Ecto neural progenitor cell (in vitro differentiated cells): ENCODE results near the gene MLST8.

Experiments
- DNase-seq: peaks from one replicate; pipeline ENCODE4 v3.0.0-alpha.2; 2018; ENCODE audit warnings: low spot score

The MLST8 gene

GRCh38 chr16:2205104-2205966 is at the start of gene MLST8:
Gene MLST8 (plus strand): TSS chr16:2205454. CDS start chr16:2206086, 632 bp downstream.
- DNase-seq, result peak; percentile 93

DNA sequence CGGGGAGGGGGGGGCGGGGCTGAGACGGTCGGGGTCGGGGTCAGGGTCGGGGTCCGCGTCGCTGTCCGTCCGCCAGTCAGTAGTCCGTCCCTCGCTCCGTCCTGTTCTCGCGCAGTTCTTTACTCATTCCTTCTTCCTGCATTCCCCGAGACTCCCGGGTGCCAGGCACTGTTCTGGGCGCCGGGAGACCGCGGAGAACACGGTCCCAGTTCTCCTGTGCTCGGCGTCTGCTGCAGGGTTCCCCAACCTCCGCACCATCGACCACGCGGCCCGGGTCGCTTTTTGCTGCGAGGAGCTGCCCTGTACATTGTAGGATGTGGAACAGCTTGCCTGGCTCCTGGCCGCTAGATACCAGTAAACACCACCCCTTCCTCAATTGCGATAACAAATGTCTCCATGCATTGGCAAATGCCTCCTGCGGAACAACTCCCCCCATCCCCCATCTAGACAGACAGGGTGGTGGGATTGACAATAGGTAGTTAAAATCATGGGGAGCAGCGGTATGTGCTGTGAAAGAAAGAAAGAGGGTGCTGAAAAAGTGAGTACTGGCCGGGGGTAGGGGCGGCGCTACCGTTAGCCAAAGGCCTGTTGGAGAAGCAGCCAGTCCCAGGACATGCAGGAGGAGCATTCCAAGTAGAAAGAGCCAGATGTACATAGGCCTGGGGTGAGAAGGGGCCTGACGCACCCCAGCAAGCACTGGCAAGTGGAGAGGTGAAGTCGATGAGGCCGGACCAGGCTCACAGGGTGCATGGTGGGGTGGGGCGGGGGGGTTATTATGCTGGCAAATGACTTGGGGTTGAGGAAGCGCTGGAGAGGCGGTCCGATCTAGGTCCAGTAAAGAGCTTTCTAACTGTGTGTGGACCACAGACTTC is 49.0 kb upstream of the MLST8 start:
- no peak for DNase-seq

GRCh38 chr16:2156849-2157224 is 48.4 kb upstream of the MLST8 start:
- no peak for DNase-seq

DNA sequence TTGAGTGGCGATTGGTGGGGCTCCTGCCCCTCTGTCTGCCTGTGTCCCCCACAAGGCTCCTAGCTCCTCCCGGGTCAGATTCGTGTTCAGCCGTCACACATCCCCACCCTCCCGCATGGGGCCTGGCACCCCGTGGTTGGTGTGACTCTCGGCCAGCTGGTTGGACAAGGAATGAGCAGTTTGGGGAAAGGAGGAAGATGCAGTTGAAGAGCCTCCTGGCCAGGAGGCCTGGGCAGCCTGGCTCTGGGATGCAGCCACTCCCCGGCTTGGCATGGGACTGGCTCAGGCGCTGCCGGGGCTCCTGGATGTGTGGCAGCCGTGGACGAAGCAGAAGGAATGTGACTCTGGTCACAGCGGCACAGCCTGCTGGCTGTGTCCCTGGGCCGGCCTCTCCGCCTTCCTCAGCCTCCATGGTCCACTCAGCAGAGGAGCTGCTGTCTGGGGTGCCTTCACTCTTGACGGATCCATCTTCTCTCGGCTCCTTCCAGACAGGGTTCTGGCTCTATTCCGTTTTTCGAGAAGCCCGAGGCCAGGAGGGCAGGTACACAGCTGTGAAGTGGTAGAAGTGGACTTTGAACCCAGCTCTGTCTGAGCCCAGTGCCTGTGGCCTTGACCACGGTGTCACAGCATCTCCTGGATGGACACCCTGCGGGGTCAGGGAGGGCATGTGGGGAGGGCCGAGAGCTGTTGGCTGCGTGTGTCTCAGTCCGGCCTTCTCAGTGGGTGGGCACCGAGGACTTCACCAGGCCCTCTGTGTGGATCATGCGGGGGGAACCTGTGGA is 47.6 kb upstream of the MLST8 start:
- no peak for DNase-seq

DNA sequence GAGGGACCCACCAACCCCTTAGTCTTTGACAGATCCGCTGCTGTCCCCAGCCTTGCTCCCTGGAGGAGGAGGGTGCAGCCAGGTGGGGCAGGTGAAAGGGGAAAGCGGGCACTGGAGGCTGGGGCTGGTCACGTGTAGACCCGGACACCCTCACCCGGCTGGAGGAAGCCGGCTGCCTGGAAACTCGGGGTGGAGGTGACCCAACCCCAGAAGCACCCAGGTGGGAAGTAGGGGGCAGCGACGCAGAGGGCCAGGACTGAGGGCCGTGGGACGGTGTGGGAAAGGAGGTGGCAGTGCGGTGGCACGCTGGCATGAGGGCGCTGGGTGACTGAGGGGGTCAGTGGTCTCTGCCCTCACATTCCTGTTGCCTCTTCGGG is 47.0 kb upstream of the MLST8 start:
- DNase-seq, result no peak

- no peak for DNase-seq
Observed at GRCh38 chr16:2159175-2159838, 45.9 kb upstream of the MLST8 start.

DNA sequence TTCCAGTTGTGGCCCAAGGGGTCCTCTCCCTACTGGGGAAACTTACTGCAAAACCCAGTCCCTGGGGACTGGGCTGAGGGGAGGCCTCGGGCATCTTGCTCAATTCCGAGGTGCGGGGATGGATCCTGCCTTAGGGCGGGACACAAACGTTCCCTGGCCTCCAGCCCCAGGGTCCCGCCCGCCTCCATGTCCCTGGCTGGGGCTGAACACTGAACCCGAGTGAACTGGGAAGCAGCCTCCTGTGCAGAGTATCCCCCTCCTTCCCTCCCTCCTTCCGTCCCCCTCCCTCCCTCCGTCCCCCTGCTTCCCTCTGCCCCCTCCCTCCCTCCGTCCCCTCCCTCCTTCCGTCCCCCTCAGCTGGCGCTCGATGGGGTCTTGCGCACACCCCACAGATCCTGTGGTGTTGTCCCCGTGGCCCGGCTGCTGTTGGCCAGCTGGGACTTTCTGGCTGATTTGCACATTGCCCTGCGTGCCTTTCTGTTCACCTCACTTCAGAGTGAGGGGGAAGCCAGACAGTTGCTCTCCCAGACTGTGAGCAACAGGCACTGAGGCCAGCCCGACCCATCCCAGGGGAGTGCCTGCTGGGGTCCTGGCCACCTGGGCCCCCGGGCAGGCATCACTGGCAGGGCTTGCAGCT is 44.2 kb upstream of the MLST8 start:
- DNase-seq, result no peak

DNA sequence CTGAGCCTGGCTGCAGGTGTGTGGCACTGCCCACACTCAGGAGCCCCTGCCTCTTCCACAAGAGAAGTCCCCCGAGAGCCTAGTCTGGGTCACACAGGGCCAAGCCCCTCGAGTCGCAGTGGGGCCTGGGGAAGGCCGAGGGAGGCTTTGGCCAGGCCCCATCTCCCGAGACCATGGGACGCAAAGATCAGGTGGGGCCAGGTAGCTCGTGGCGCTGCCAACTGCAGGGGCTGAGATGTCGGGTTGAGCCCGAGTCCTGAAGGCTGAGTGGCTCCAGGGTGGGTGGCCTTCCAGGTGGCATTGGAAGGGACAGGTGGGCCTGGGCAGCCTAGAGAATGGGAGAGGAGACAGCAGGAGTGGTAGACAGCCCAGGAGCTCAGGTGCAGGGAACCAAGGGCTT is 43.3 kb upstream of the MLST8 start:
- DNase-seq, result no peak

DNA sequence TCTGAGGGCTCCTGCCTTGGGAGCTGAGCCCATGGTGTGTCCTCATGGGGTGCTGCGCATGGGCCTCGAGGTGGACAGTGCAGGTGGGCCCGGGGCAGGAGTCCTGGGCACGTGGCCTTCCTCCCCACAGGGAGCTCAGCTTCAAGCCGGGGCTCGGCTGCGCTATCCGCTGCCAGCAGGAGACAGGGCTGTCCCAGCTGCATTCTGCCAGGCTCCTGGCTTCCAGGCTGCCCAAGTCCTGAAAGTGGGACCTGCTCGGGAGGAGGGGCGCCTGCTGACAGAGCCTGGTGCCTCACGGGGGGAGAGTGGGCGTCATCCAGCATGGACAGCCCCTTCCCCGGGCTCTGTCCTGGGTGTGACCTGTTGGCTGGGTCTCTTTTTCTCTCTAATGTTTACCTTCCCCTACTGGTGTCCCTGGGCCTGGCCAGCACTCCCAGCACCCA is 42.6 kb upstream of the MLST8 start:
- DNase-seq, result no peak

GRCh38 chr16:2163211-2163881 is 41.9 kb upstream of the MLST8 start:
- no peak for DNase-seq

GRCh38 chr16:2165861-2166260 is 39.4 kb upstream of the MLST8 start:
- DNase-seq, result no peak

DNA sequence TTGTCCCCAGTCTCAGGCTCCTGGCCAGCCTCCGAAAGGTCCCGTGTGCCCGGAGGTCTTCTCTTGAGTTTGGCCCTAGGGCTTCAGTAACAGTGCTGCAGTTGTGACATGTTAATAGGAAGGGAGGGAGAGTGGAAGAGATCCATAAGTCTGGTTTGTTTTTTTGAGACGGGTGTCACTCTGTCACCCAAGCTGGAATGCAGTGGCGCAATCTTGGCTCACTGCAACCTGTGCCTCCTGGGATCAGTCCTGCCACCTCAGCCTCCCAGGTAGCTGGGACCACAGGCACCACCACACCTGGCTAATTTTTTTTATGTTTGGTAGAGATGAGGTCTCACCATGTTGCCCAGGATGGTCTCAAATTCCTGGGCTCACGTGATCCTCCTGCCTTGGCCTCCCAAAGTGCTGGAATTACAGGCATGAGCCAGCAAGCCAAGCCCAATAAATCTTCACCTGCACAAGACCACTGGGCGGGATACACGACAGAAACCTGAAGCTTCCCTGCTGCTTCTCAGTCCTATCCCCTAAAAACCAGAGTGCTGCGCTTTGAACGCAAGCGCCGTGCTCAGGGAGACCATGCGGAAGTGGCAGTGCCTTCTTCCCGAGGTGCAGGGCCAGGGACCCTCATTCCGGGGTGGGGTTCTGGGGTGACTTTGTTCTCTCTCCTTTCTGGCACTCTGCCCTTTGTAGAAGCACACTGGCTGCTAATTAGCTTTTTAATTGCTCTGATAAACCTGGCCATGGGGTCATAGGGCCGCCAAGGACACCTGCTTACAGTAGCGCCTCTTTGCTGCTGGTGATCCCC is 38.8 kb upstream of the MLST8 start:
- no peak for DNase-seq

GRCh38 chr16:2167068-2167638 is 38.1 kb upstream of the MLST8 start:
- DNase-seq, result no peak

DNA sequence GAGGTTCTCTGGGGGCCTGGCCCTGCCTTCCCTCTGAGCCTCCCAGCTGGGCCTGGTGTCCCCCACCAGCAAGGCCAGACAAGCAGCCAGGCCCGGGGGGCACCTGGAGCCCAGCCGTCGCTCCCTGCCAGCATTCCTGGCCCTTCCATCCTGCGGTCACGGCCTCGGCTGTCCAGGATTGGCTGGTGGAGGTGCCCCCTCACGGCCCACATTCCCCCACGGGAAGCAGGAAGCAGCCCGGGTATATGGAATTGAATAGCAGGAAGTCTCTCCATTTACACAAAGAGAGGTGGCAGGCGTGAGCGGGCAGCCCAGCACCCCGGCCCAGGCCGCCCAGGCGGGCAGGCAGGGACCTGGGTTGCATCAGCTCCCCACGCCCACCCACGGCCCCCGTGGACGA is 35.2 kb upstream of the MLST8 start:
- DNase-seq, result no peak

DNA sequence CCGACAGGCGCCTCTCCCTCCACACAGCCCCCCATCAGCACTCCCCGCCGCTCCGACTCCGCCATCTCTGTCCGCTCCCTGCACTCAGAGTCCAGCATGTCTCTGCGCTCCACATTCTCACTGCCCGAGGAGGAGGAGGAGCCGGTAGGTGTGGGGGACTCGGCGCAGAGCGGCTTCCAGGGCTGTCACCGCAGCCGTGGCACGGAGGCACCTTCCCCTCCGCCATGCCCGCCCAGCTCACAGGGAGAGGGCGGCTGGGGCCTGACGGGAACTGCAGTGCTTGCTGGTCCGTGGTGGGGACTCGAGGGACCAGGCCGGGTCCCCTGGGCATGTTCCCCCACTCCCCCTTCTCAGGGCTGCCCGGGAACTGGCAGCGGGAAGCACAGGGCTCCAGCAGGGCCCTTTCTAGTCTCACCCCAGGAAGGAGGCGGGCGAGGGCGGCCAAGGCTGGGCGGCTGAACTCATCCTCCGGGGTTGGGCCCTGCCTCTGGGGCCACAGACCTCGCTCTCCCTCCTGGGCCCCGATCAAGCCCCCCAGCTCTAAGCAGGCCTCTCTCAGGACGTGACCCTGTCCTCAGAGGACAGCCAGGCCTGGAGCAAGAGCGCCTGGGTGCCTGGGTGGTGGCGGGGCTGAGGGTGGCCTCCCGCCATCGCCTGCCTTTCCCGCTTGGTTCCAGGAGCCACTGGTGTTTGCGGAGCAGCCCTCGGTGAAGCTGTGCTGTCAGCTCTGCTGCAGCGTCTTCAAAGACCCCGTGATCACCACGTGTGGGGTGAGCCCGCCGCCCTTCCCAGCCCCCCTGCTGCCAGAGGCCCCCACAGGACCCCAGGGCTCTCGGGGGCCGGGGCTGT is 34.4 kb upstream of the MLST8 start:
- DNase-seq, result no peak

GRCh38 chr16:2171601-2172178 is 33.6 kb upstream of the MLST8 start:
- no peak for DNase-seq

- no peak for DNase-seq
Observed at GRCh38 chr16:2172688-2173335, 32.4 kb upstream of the MLST8 start.

GRCh38 chr16:2173366-2173765 is 31.9 kb upstream of the MLST8 start:
- DNase-seq, result no peak
